ENCODE data around the gene MTMR10. TPM values are rescaled to one million over a fixed set of nuclear protein-coding genes. Genes with fewer than 3 reads are reported as not detected.
A peak's percentile ranks its signal among the peaks of the same experiment; 100 is the strongest.

Gene MTMR10, protein sequence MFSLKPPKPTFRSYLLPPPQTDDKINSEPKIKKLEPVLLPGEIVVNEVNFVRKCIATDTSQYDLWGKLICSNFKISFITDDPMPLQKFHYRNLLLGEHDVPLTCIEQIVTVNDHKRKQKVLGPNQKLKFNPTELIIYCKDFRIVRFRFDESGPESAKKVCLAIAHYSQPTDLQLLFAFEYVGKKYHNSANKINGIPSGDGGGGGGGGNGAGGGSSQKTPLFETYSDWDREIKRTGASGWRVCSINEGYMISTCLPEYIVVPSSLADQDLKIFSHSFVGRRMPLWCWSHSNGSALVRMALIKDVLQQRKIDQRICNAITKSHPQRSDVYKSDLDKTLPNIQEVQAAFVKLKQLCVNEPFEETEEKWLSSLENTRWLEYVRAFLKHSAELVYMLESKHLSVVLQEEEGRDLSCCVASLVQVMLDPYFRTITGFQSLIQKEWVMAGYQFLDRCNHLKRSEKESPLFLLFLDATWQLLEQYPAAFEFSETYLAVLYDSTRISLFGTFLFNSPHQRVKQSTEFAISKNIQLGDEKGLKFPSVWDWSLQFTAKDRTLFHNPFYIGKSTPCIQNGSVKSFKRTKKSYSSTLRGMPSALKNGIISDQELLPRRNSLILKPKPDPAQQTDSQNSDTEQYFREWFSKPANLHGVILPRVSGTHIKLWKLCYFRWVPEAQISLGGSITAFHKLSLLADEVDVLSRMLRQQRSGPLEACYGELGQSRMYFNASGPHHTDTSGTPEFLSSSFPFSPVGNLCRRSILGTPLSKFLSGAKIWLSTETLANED
- polyA plus RNA-seq (ENCODE audit: insufficient read length in 3 of 3) = 10 to 100 TPM; 44.9 to 72.3 (median 62.7) TPM
- long read RNA-seq, donor 1, full-length matches to known transcripts = 3 of 3 reads
- long read RNA-seq, donor 1, partial matches to known transcripts = 0 of 3 reads
- long read RNA-seq, donor 1, other reads (novel, unspliced or antisense) = 0 of 3 reads
- long read RNA-seq, donor 2, full-length matches to known transcripts = 2 of 2 reads
- long read RNA-seq, donor 2, partial matches to known transcripts = 0 of 2 reads
- long read RNA-seq, donor 2, other reads (novel, unspliced or antisense) = 0 of 2 reads
- long read RNA-seq, donor 3, full-length matches to known transcripts = 4 of 4 reads
- long read RNA-seq, donor 3, partial matches to known transcripts = 0 of 4 reads
- long read RNA-seq, donor 3, other reads (novel, unspliced or antisense) = 0 of 4 reads
- long read RNA-seq, donor 4, full-length matches to known transcripts = 6 of 18 reads
- long read RNA-seq, donor 4, partial matches to known transcripts = 12 of 18 reads
- long read RNA-seq, donor 4, other reads (novel, unspliced or antisense) = 0 of 18 reads
- long read RNA-seq, donor 5, full-length matches to known transcripts = 4 of 4 reads
- long read RNA-seq, donor 5, partial matches to known transcripts = 0 of 4 reads
- long read RNA-seq, donor 5, other reads (novel, unspliced or antisense) = 0 of 4 reads
- long read RNA-seq, donor 6, full-length matches to known transcripts = 4 of 4 reads
- long read RNA-seq, donor 6, partial matches to known transcripts = 0 of 4 reads
- long read RNA-seq, donor 6, other reads (novel, unspliced or antisense) = 0 of 4 reads
- long read RNA-seq, donor 7, full-length matches to known transcripts = 8 of 13 reads
- long read RNA-seq, donor 7, partial matches to known transcripts = 5 of 13 reads
- long read RNA-seq, donor 7, other reads (novel, unspliced or antisense) = 0 of 13 reads
- long read RNA-seq, donor 8 = 0 reads
- long read RNA-seq, donor 9, full-length matches to known transcripts = 4 of 15 reads
- long read RNA-seq, donor 9, partial matches to known transcripts = 11 of 15 reads
- long read RNA-seq, donor 9, other reads (novel, unspliced or antisense) = 0 of 15 reads
- long read RNA-seq, donor 10, full-length matches to known transcripts = 4 of 17 reads
- long read RNA-seq, donor 10, partial matches to known transcripts = 13 of 17 reads
- long read RNA-seq, donor 10, other reads (novel, unspliced or antisense) = 0 of 17 reads
- long read RNA-seq, donor 11, full-length matches to known transcripts = 1 of 1 reads
- long read RNA-seq, donor 11, partial matches to known transcripts = 0 of 1 reads
- long read RNA-seq, donor 11, other reads (novel, unspliced or antisense) = 0 of 1 reads
- long read RNA-seq, donor 12, full-length matches to known transcripts = 3 of 3 reads
- long read RNA-seq, donor 12, partial matches to known transcripts = 0 of 3 reads
- long read RNA-seq, donor 12, other reads (novel, unspliced or antisense) = 0 of 3 reads
- long read RNA-seq, donor 13, full-length matches to known transcripts = 4 of 4 reads
- long read RNA-seq, donor 13, partial matches to known transcripts = 0 of 4 reads
- long read RNA-seq, donor 13, other reads (novel, unspliced or antisense) = 0 of 4 reads
- long read RNA-seq, donor 14 = 0 reads
- long read RNA-seq, donor 15 = 0 reads
- long read RNA-seq, donor 16, full-length matches to known transcripts = 9 of 9 reads
- long read RNA-seq, donor 16, partial matches to known transcripts = 0 of 9 reads
- long read RNA-seq, donor 16, other reads (novel, unspliced or antisense) = 0 of 9 reads

DNA sequence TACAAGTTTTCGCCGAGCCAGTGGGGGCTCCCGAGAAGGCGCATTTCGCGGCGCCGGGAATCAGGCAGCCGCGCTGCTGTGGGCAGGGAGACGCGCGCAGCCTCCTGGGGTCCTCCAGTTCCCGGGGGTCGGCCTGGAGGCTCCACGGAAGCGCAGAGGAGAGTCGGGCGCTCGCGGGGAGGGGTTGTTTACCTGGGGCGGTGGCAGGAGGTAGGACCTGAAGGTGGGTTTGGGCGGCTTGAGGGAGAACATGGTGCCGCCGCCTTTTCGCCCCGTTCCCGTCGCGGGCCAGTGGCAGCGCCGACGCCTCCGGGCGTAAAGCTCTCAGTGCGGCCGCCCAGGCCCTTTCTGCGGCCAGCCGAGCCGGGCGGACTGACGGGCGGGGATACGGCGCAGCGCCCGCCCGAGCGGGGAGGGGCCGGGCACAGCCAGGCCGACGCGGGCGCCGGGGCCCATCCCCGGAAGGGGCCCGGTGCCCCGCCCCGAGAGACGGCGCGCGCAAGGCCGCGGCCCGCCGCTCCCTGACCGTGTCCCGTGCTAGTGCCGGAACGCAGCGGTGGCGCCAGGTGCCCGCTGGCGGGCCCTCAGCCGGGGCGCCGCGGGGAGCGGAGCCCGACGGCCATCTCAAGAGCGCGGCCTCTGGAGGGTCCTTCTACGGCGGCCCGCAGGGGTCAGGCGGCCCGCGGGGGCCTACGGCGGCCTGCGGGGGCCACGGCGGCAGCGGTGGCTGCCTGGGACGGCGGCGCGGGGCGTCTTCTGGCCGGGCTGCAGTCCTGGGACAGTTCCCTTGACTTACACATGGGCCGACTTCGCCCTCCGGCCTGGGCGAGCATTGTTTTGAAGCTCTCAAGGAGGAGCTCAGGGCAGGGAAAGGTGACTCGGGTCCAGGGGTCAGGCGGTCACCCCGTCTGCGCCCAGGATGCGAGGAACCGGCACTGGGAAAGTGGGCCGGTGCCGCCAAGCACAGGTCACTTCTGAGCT, at the start of gene MTMR10:
MTMR10 (minus strand) TSS at position 374 of the 981 bp plus-strand sequence; CDS start at position 252, 122 bp downstream.
- DNase-seq = peak; percentile 71

DNA sequence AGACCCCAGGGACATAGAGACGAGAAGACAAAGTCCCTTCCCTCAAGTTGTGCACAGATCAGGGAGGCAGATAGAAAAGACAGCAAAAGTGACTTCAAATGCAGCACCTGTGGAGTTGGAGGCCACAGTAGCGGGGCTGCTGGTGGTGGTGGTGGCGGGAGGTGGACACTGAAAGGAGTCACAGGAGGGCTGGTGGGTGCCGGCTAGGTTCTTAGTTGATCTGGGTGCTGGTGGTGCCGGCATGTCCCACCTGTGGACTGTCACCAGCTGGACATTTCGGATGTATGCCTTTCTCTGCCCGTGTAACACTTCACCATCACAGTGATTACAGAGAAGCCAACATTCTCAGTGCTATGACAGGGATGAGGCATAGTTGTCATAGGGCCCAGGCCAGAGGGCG, 49.2 kb upstream of the MTMR10 start:
- DNase-seq = no peak

DNA sequence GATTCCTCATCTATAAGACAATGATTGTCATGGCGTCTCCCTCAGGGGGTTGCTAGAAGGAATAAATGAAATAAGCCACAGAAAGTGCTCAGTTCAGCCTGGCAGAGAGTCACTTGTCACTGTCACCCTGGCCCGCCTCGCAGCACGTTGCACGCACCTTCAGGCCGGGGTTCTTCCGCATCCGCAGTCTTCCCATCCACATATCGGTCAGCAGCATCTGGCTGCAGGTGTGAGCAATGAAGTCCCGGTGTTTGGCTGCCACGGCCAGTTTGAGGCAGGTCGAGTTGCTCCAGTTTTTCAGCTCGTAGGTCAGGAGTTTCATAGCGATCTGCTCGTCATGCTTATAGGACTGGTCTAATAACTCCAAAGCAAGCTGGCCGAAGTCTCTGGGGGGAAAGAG, 48.5 kb upstream of the MTMR10 start:
- no peak for DNase-seq

DNA sequence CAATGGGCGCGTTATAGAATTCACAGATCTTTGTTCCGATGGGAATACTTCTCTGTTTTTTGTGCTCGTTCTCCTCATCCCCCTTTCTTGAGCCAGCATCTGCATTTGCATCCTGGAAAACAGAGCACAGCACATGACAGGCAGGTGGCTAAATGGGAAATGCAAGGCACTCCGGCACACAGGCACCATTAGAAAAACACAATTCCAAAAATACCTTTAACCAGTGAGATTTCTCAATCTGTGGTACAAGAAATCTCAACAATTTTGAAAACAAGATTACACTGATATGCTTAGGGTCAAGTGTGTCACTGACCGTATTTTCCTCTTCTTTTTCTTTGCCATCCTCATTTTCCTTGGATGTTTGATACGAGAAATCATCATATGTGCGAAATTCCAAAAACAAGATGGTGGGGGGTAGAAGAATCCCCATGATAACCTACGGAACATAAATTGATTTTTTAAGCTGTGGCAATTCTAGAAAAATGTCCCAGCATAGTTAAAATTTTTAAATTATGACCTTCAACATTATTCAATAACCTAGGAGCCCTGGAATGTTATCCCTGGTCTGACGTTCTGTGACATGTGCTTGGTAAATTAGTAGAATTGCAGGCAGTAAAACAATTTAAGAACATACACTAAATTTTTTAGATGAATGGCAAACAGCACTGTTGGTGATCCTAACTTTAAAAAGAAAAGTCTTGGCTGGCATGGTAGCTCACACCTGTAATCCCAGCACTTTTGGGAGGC, 46.5 kb upstream of the MTMR10 start:
- DNase-seq = no peak

DNA sequence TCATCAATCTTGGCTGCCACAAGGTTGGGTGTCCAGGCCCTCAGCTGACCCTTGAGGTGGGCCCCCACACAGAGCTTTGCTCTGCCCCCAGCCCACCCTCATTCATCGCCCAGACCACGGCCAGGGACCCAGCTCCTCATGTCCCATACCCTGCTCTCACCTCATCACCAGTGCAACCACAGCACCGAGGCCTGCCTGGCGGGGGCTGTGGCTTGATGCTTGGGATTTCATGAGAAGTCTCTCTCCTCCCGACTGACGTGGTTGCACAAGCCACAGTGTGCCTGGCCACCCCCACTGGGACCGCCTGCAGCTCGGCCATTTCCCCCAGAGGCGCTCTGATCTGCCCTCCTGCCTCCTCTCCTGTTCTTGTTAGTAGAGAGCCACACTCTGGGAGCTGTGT, 45.4 kb upstream of the MTMR10 start:
- no peak for DNase-seq

DNA sequence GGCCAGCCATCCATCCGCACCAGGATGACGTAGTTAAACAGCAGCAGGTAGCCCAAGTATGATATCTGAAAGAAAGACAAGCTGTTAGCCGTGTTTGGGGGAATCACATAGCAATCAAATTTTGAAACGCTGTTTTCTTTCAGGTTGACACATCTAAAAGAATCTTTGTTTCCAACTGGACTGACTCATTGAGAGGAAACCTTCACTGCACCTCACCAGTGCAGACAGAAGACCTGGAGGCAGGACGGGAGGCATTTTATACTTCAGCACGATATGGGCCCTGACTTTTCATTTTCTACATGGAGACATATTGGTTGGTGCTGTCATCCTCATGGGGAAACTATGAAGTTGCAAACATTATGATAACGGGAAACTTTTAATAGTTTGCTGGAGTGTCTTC, 44.2 kb upstream of the MTMR10 start:
- no peak for DNase-seq

DNA sequence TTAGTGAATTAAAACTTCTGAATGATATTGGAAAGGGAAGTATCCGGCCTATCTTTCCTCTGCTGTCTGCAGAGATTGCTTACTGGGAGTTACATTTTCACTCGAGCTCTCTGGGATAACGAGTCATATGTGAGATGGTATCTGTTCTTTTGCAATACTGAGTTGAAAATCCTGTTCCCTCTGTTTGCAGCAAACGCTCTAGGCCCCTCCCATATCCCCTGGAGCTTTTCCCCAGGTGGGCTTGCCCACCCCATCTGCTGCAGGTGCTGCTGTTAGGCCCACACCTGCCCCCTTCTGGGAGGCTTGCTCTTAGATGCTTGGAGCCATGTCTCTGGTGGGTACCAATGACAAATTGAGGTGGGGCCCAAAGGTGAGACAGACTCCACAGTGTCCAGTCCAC, 42.7 kb upstream of the MTMR10 start:
- DNase-seq = no peak

DNA sequence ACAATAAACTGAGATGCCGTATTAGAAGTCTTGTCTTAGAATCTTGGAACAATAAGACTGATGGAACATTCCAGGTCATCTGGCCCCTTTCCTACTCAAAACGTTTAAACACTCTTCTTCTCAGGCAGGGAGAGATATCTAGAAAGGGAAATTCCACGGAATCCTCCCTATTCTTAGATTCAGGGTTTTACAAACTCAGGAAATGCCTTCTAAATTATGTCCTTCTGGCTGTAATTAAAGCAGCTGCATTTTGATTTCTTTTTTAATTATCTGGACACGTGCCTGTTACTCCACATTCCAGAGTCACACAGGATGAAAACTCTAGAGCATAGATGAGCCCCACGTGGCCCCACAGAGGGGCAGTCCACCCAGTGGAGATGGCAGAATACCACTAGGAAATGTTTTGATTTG, 41.5 kb upstream of the MTMR10 start:
- DNase-seq = peak; percentile 62

DNA sequence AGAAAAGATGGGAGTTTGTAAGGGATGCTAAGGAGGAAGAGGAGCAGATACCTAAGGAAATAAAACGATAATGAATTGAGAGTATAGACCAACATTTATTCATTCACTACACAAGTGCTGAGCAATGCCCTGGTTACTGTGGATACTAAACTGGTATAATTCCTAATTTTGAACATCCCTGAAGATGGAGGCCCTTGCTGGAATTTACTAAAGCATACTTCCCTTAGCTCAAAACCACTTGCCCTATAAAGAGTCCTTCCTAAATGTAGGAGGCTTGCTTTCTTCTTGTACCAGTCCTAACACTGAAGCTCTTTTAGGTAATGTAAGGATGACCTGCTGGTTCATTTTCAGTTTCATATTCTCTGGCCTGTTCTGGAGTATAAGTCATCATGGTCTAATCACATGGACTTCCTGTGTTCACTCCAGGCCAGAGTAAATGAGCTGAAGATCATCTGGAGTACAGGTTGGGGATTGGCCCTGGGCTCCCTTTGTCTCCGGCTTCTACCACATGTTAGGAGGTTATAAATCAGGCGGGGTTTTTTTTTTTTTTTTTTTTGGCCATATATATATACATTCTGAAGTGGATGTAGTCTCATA, 40.1 kb upstream of the MTMR10 start:
- DNase-seq = no peak

DNA sequence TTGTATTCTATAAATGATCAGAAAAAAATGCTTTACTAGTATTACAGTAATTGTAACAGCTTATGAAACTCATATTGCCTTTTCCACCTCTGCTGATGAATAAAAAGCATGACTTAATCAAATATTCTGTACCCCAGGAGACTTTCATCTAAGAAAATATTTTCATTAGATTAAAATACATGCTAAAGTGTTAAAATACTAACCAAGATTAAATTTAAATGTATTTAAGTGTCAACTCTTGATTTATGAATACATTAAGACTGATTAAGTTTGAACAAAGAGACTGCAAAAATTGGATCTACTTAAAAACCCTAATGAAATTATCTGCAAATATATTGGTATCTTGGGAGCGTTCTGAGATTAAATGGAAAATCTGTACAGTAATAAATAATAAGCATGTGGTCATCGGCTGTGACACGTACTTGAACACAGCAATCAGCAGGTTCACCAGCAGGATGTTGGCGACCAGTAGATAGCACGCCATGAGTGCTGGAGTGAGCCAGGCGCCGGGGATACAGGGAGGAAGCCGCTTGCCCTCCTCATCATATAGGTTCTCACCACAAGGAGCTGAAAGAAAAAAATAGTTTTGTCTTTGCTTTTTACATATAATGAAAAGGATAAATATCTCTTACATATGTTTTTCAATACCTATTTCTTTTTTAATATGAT, 36.6 kb upstream of the MTMR10 start:
- no peak for DNase-seq

DNA sequence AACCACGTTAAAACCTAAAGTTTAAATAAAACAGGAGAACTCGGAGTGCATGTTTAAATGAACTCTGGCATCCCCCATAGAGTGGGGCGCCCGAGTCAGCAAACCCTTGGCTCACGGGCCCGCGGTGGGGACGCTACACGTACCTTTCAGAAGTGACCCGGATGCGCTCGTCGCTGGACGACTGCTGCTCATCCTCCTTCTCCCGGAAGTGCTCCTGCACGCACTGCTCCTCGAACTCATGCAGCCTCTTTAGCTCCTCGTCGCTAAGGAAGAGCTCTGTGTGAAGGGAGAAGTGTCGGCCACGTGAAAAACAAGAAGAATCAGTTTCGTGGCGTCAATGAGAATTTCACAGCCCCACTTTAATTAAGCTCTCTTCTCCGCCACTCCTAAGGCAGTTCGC, 34.6 kb upstream of the MTMR10 start:
- no peak for DNase-seq

DNA sequence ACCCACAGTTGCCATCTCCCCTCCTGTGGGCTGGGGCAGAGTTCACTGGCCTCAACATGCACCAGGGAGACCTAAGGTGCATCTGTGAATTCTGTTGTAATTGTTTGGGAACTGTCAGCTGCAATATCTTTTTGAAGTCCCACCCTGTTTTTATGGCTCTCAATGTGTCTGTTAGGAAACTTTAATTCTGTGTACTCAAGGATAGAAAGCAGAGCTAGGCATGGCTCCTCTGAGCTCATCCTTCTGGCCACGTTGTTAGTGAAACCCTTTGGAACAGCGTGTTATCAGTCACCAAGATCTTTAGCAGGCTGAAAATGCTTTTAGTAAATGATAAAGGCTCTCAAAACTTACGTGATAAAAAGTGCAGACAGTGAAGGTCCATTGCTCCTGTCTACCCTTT, 33.6 kb upstream of the MTMR10 start:
- DNase-seq = no peak

DNA sequence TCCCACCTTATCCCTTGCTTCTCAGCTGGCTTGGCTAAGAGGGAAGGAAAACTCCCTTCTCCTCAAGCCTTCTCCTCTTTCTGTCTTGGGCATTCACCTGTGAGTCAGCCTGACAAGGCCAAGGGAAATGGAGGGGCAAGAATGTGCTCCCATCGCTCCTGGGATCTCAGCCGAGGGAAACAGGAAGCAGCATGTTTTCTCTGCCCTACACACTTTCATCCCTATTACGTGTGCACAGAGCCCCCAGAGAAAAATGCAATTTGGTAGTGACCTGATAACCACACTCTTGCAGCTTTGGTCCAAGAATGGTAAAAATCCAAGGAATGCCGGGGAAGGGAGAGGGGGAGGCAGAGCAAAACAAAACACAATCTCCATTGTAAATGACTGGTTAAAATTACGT, 32.9 kb upstream of the MTMR10 start:
- DNase-seq = peak; percentile 83

DNA sequence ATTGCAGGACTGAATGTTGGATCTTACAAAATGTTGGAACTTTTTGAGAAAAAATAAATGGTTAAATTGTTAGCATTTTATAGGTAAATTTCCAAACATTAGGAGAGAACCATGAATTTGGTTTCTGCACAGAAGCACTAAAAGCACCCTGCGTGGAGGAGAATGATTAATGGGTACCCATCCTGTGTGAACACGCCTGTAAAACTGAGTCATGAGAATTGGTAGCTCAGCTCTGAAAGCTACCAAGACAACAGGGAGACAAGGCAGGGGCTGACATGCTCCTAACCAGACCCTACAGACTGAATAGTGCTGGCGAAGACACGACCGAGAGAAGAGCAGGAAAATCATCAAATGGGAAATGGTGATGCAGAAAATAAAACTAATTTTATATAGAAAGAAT, 32.4 kb upstream of the MTMR10 start:
- DNase-seq = no peak

DNA sequence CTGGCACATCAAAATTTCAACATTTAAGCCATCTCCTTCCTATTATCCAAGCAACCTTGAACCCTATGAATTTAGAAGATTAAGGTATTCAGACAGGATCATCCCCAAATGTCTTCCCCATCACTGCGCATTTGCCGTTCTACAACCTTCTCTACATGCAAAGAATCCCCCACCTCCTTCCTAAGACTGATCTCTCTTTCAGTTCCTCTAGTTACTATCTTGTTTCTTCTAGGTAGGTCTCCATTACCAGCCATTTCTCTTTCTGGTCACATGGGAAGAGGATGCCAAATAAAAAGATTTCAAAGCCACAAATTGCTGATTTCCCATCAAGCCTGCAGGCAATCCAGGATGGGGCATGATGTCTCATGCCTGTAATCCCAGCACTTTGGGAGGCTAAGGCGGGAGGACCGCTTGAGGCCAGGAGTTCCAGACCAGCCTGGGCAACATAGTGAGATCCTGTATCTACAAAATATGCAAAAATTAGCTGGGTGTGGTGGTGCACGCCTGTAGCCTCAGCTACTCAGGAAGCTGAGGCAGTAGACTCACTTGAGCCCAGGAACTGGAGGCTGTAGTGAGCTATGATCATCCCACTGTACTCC, 29.7 kb upstream of the MTMR10 start:
- DNase-seq = no peak

DNA sequence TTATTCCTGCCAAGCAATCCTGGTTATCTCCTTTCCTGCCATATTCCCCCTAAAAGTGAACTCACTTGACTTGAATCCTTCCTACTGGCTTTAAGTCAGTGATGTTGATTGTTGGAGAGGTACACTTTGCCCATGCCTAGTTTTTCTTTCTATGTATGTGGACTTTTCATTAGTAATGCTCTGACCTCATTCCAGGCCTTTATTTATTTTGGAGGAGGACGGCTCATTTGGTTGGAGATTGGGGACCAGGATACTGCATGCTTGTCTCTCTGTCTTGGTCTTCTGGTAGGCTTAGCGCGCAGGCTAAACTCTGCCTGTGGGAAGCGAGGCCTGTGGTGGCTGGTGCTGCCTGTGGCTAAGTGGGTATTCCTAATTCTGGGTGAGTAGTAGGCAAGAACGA, 29.1 kb upstream of the MTMR10 start:
- no peak for DNase-seq
